OCI-LY7 (cell line): Measurements from ENCODE around the gene MAFF. TPM values are rescaled to one million over a fixed set of nuclear protein-coding genes. Genes with fewer than 3 reads are reported as not detected.

ENCODE experiments used
- BruUV-seq: library from RNA; stranded (reverse); fragments of 400-500 nt; replicated peaks from 2 replicates; lab custom pipeline; 2021; lab: Mats Ljungman, UMichigan
- CTCF ChIA-PET: fragments of 300-600 bp; sonication (Branson Sonifier 250); formaldehyde crosslinking; loops from one replicate; lab custom pipeline; 2022; ENCODE audit warnings: antibody characterized with exemption; ENCODE audit not compliant: unreplicated experiment; lab: Charles Lee
- POLR2A ChIA-PET: fragments of 300-600 bp; sonication (Branson Sonifier 250); formaldehyde crosslinking; loops from one replicate; lab custom pipeline; 2022; ENCODE audit warnings: antibody characterized with exemption; lab: Charles Lee
- DNase-seq: peaks from one replicate; pipeline ENCODE4 v3.0.0-alpha.2; 2015; ENCODE audit warnings: low spot score
- H2AFZ ChIP-seq: fragments of 200-600 bp; sonication (generic), shearing (Covaris generic); 2 replicates; pipeline ENCODE4 v1.6.1; 2014; ENCODE audit warnings: mild to moderate bottlenecking, antibody characterized with exemption, low read length, moderate library complexity
- H3K27ac ChIP-seq: fragments of 200-600 bp; sonication (generic); 2 replicates; pipeline ENCODE4 v1.5.1; 2014; ENCODE audit warnings: mixed run types, low read depth, mild to moderate bottlenecking, moderate library complexity, low read length, inconsistent platforms; ENCODE audit not compliant: poor library complexity, severe bottlenecking
- H3K36me3 ChIP-seq: fragments of 200-600 bp; sonication (generic); 2 replicates; pipeline ENCODE4 v1.6.1; 2014; ENCODE audit warnings: mild to moderate bottlenecking, antibody characterized with exemption, low read length, moderate library complexity, mixed read lengths; ENCODE audit not compliant: insufficient read depth
- H3K4me1 ChIP-seq: fragments of 200-600 bp; sonication (generic); 2 replicates; pipeline ENCODE4 v1.5.1; 2014; ENCODE audit warnings: mild to moderate bottlenecking, low read length; ENCODE audit not compliant: insufficient read depth, poor library complexity, severe bottlenecking
- H3K4me2 ChIP-seq: fragments of 200-600 bp; sonication (generic); 2 replicates; pipeline ENCODE4 v1.6.1; 2014; ENCODE audit warnings: mild to moderate bottlenecking, low read length
- H3K4me3 ChIP-seq: fragments of 200-600 bp; sonication (generic); 2 replicates; pipeline ENCODE4 v1.5.1; 2014; ENCODE audit warnings: mild to moderate bottlenecking, low read depth, low read length; ENCODE audit not compliant: poor library complexity, severe bottlenecking
- H3K79me2 ChIP-seq: fragments of 200-600 bp; sonication (generic); 2 replicates; pipeline ENCODE4 v1.6.1; 2016; ENCODE audit warnings: low read depth, mild to moderate bottlenecking, low read length, moderate library complexity, mixed read lengths; ENCODE audit not compliant: insufficient read depth
- H3K9me2 ChIP-seq: fragments of 200-600 bp; sonication (generic); 2 replicates; pipeline ENCODE4 v1.6.1; 2016; ENCODE audit warnings: mild to moderate bottlenecking, low read length, mixed read lengths; ENCODE audit not compliant: insufficient read depth
- H3K9me3 ChIP-seq: fragments of 200-600 bp; sonication (generic); 2 replicates; pipeline ENCODE4 v1.6.1; 2014; ENCODE audit warnings: mild to moderate bottlenecking, mixed run types, low read length, mixed read lengths
- H4K20me1 ChIP-seq: fragments of 200-600 bp; sonication (generic); 2 replicates; pipeline ENCODE4 v1.6.1; 2014; ENCODE audit warnings: mild to moderate bottlenecking, antibody characterized with exemption, low read length, moderate library complexity, mixed read lengths; ENCODE audit not compliant: insufficient read depth
- CTCF ChIP-seq: fragments of 200-600 bp; sonication (generic); conservative IDR thresholded peaks from 2 replicates; pipeline ENCODE4 v1.5.1; 2014; ENCODE audit warnings: mild to moderate bottlenecking, antibody characterized with exemption, low read length, moderate library complexity, mixed read lengths
- EZH2phosphoT487 ChIP-seq: fragments of 200-600 bp; sonication (generic); IDR thresholded peaks from 2 replicates; pipeline ENCODE4 v1.6.1; 2018; ENCODE audit warnings: low read depth, borderline replicate concordance, mild to moderate bottlenecking, mixed run types, antibody characterized with exemption, low read length, moderate library complexity, mixed read lengths
- intact Hi-C: fragments of 100-400 bp; cut with micrococcal nuclease; formaldehyde crosslinking; loops from one replicate; pipeline ENCODE4 v1.10.0; 2022; ENCODE audit not compliant: unreplicated experiment
- total RNA-seq, 2 experiments: library from RNA; depleted of rRNA in 1 of 2; stranded (reverse); fragments of >200 nt in 1 of 2; shearing (Covaris generic) in 1 of 2; gene quantifications; 2 replicates each; pipeline ENCODE4 v1.2.3, GENCODE V29; 2014 to 2022

MAFF gene
- total RNA-seq, 2 experiments from 2014 or later = 3.4 to 3.8 TPM

DNA sequence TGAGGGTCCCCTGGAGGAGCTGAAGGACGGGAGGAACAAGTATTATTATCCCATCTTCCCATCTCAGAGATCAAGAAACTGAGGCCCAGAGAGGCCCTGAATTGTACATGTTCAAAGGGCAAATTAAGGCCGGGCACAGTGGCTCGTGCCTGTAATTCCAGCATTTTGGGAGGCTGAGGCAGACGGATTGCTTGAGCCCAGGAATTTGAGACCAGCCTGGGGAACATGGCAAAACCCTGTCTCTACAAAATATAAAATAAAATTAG is 28.2 kb upstream of the MAFF start:
- no peak overlapping the region for H3K4me3 ChIP-seq
- no peak overlapping the region for H3K4me2 ChIP-seq
- intact Hi-C loops = no loop called here
- no peaks in the 10 kb centered on the region for H3K9me2 ChIP-seq
- H2AFZ ChIP-seq = no peak overlapping the region
- H3K4me1 ChIP-seq = peaks cover 14% of the 10 kb centered on the region
- ChIA-PET CTCF (no interaction called here), POLR2A (no interaction called here)
- BruUV-seq = no TSS peak
- H4K20me1 ChIP-seq = no peaks in the 10 kb centered on the region
- no peak for DNase-seq
- no peak overlapping the region for H3K27ac ChIP-seq
- no peak for TF ChIP-seq EZH2phosphoT487
- no peaks in the 10 kb centered on the region for H3K9me3 ChIP-seq
- H3K36me3 ChIP-seq = no peaks in the 10 kb centered on the region
- no peaks in the 10 kb centered on the region for H3K79me2 ChIP-seq

DNA sequence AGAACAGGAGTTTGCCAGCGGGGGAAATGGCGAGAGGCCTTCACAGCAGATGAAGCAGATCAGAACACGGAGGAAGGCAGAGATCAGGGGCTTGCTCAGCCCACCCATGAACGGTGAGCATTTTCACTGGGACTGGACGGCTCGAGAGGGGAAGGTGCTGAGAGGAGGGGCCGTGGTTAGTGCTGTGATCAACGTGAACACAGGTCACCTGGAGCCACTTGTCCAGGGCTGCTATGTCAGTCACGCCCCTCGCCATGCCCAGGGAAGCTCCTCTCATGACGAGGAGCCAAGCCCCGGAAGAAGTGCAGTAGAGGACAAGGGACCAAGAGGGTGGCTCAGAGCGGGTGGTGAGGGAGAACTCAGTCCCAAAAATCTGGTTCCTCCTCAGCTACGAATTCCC is 27.2 kb upstream of the MAFF start:
- TF ChIP-seq CTCF (no peak), EZH2phosphoT487 (no peak)
- ChIA-PET CTCF (no interaction called here), POLR2A (no interaction called here)
- H3K9me3 ChIP-seq = no peaks in the 10 kb centered on the region
- H3K27ac ChIP-seq = no peak overlapping the region
- no peak overlapping the region for H2AFZ ChIP-seq
- no TSS peak for BruUV-seq
- no peaks in the 10 kb centered on the region for H4K20me1 ChIP-seq
- no peak overlapping the region for H3K4me3 ChIP-seq
- DNase-seq = no peak
- H3K79me2 ChIP-seq = no peaks in the 10 kb centered on the region
- H3K4me2 ChIP-seq = no peak overlapping the region
- H3K36me3 ChIP-seq = no peaks in the 10 kb centered on the region
- no peaks in the 10 kb centered on the region for H3K9me2 ChIP-seq
- peaks cover 14% of the 10 kb centered on the region for H3K4me1 ChIP-seq
- intact Hi-C loops = no loop called here

DNA sequence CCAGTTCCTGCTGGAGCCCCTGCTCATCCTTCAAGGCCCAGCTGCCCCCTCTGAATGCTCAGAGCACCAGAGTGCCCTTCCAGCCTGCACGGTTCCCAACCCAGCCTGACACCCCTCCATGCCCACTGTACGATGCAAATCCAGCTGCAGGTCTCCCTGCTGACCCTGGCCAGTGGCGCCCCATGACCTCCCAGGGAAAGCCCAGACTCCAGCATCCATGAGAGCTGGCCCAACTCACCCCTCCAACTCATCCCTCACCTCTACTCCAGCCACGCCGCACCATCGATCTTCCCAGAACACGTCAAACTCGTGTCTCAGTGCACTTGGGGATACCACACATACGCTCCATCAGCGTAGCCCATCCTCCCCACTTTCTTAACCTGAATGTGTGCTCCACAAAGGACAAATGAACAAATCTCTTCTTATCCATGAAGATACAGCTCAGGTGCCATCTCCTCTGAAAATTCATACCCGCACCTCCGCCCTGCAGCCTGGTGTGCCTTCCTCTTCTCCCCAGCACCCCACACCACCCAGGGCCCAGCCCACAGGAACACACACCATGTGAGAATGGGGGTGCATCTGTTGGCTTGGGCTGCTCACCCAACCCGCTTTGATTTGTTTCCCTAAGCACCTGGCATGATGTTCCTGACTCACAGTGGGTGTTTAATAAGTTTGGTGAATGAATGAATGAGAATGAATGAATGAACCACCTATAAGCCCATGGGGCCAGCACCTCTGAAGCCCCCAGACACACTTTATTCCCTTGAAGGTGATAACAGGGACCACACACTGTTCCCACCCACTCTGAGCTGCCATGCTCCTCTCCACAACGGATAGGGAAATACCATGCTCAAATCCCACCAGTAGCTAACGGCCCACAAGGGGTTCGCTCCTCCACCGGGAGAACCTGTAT is 26.3 kb upstream of the MAFF start:
- no peaks in the 10 kb centered on the region for H3K79me2 ChIP-seq
- no peaks in the 10 kb centered on the region for H3K9me3 ChIP-seq
- no peak overlapping the region for H2AFZ ChIP-seq
- H3K27ac ChIP-seq = no peak overlapping the region
- BruUV-seq = no TSS peak
- peaks cover 22% of the 10 kb centered on the region for H3K4me1 ChIP-seq
- TF ChIP-seq EZH2phosphoT487 (no peak), CTCF (no peak)
- H3K4me2 ChIP-seq = no peak overlapping the region
- CTCF ChIA-PET = no interaction called here
- no peaks in the 10 kb centered on the region for H3K9me2 ChIP-seq
- H4K20me1 ChIP-seq = no peaks in the 10 kb centered on the region
- POLR2A ChIA-PET = no interaction called here
- no peaks in the 10 kb centered on the region for H3K36me3 ChIP-seq
- intact Hi-C loops = no loop called here
- no peak for DNase-seq
- no peak overlapping the region for H3K4me3 ChIP-seq
